NCI-H1092 treated with DMSO at 0.1 percent for 48 hours (cell line): ENCODE results near the gene TTLL3.
"Not testable (repeated sequence)": the region's sequence is repeated elsewhere in the genome, so short reads cannot be mapped to it uniquely, and the experiment has no call there.

Experiments used
- DNase-seq: peaks from one replicate; lab custom pipeline; 2025; lab: John Stamatoyannopoulos, UW

The TTLL3 gene

GRCh38 chr3:9809615-9810432, at the start of gene TTLL3:
TSS of gene TTLL3 (plus strand) at chr3:9810262. CDS start at chr3:9810662, 400 bp downstream.
- peak; percentile 38 for DNase-seq

GRCh38 chr3:9760779-9761505, 49.1 kb upstream of the TTLL3 start:
- DNase-seq: no peak

- DNase-seq: no peak
These were observed 48.1 kb upstream of the TTLL3 start for GRCh38 chr3:9761919-9762318.

- DNase-seq: no peak
These were observed 47.2 kb upstream of the TTLL3 start for GRCh38 chr3:9762871-9763270.

- DNase-seq: no peak
These were observed 44.2 kb upstream of the TTLL3 start for GRCh38 chr3:9765865-9766264.

- no peak for DNase-seq
These were observed 42.6 kb upstream of the TTLL3 start for GRCh38 chr3:9767418-9767817.

GRCh38 chr3:9768141-9768775, 41.8 kb upstream of the TTLL3 start:
- DNase-seq: no peak

- DNase-seq: no peak
These were observed 41.0 kb upstream of the TTLL3 start for GRCh38 chr3:9769012-9769411.

- peak; percentile 7 for DNase-seq
These were observed 40.4 kb upstream of the TTLL3 start, which contains the start of gene CAMK1 for GRCh38 chr3:9769426-9770275. TSS of gene CAMK1 (minus strand) at chr3:9769947. CDS start at chr3:9767749, 2,198 bp downstream.

GRCh38 chr3:9770276-9770812, 39.7 kb upstream of the TTLL3 start:
- DNase-seq: peak; percentile 4

- not testable (repeated sequence) for DNase-seq
These were observed 39.1 kb upstream of the TTLL3 start for GRCh38 chr3:9771007-9771406.

- no peak for DNase-seq
These were observed 33.0 kb upstream of the TTLL3 start for GRCh38 chr3:9776896-9777693.

GRCh38 chr3:9777694-9778021, 32.4 kb upstream of the TTLL3 start:
- DNase-seq: no peak

GRCh38 chr3:9778143-9779074, 31.7 kb upstream of the TTLL3 start:
- DNase-seq: no peak

GRCh38 chr3:9779075-9779593, 30.9 kb upstream of the TTLL3 start:
- DNase-seq: no peak

- no peak for DNase-seq
These were observed 30.2 kb upstream of the TTLL3 start for GRCh38 chr3:9779721-9780457.

GRCh38 chr3:9780458-9780812, 29.6 kb upstream of the TTLL3 start:
- no peak for DNase-seq

- DNase-seq: no peak
These were observed 29.2 kb upstream of the TTLL3 start for GRCh38 chr3:9780910-9781309.

GRCh38 chr3:9781551-9781950, 28.5 kb upstream of the TTLL3 start:
- DNase-seq: no peak
